ENCODE results near the gene NCOR2. TPM values are rescaled to one million over a fixed set of nuclear protein-coding genes. Genes with fewer than 3 reads are reported as not detected.

NCOR2 gene
- total RNA-seq, 4 donors from 2014 or later, result 111 to 264 (median 187) TPM

DNA sequence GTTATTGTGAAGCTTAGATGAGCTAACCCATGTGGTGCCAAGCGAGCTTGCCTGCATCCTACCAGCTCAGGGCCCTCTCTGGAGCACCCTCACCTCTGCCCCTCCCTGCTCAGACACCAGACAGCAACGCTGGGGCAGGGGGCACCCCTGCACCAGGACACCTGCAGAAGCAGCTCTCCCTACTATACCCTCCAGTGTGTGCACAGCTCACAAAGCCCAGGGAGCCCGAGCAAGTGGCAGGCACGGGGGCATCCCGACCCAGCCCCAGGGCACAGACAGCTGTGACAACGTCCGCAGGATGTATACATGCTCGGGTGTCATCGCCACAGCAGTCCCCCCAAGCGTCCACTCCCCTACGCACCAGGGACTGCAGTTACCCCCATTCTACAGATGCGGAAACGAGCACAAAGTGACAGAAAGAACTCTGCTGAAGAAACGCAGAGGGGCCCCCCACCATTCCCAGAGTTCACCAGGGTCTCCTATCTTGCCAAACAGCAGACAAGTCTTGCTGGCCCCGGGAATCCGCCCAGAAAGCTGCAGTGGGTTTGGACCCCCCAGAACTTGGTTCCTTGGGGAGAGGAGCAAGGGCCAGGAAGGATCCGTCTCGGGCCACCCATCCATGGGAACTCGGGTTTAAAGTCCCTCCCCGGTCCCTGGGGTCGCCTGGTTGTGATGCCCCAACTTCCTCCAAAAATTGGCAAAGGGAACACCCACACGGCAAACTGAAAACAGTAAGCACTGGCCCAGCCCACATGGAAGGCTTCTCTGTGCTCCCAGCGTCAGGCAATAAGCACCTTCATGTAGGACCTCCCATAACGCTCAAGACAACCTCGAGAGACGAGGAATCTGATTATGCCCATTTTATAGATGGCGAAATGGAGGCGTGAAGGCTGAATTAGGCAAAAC lies 12.0 kb downstream of the NCOR2 start:
- 67% methylated on average over 11 of the region's 28 CpGs for WGBS
- no peak overlapping the region for H3K27ac ChIP-seq
- H3K36me3 ChIP-seq, result no peaks in the 10 kb centered on the region
- no peak for TF ChIP-seq POLR2AphosphoS5 (IDR thresholded peaks at IDR 0.05)
- TF ChIP-seq, protein P1, sequence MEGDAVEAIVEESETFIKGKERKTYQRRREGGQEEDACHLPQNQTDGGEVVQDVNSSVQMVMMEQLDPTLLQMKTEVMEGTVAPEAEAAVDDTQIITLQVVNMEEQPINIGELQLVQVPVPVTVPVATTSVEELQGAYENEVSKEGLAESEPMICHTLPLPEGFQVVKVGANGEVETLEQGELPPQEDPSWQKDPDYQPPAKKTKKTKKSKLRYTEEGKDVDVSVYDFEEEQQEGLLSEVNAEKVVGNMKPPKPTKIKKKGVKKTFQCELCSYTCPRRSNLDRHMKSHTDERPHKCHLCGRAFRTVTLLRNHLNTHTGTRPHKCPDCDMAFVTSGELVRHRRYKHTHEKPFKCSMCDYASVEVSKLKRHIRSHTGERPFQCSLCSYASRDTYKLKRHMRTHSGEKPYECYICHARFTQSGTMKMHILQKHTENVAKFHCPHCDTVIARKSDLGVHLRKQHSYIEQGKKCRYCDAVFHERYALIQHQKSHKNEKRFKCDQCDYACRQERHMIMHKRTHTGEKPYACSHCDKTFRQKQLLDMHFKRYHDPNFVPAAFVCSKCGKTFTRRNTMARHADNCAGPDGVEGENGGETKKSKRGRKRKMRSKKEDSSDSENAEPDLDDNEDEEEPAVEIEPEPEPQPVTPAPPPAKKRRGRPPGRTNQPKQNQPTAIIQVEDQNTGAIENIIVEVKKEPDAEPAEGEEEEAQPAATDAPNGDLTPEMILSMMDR (IDR thresholded peaks at IDR 0.05), result no peak
- no peak for TF ChIP-seq POLR2A (IDR thresholded peaks at IDR 0.05)
- no peak for TF ChIP-seq EP300 (IDR thresholded peaks at IDR 0.05)
- DNase-seq (ENCODE audit: low spot score in 2 of 2), result peak in 1 of 2 donors; percentile 61
- H3K27me3 ChIP-seq, result no peaks in the 10 kb centered on the region
- H3K4me1 ChIP-seq, result peaks cover 50% of the 10 kb centered on the region
- no peaks in the 10 kb centered on the region for H3K9me3 ChIP-seq
- no peak overlapping the region for H3K4me3 ChIP-seq

- Histone ChIP-seq H3K27ac (no peak overlapping the region), H3K4me3 (no peak overlapping the region), H3K4me1 (peaks cover 59% of the 10 kb centered on the region), H3K9me3 (no peaks in the 10 kb centered on the region), H3K27me3 (no peaks in the 10 kb centered on the region), H3K36me3 (no peaks in the 10 kb centered on the region)
- 67% methylated on average over 12 of the region's 26 CpGs for WGBS
- no peak for DNase-seq (ENCODE audit: low spot score in 2 of 2)
- TF ChIP-seq, protein P1 (IDR thresholded peaks at IDR 0.05), result no peak
- TF ChIP-seq EP300 (IDR thresholded peaks at IDR 0.05) (no peak), POLR2A (IDR thresholded peaks at IDR 0.05) (no peak), POLR2AphosphoS5 (IDR thresholded peaks at IDR 0.05) (no peak)
These were observed 12.9 kb downstream of the NCOR2 start for GRCh38 chr12:124554429-124555029.

GRCh38 chr12:124553862-124554428 lies 13.5 kb downstream of the NCOR2 start:
- 80% methylated on average over 18 of the region's 18 CpGs for WGBS
- Histone ChIP-seq H3K9me3 (no peaks in the 10 kb centered on the region), H3K27ac (no peak overlapping the region)

GRCh38 chr12:124551268-124552144 lies 15.9 kb downstream of the NCOR2 start:
- Histone ChIP-seq H3K27ac (peak overlapping the region; percentile 79), H3K36me3 (no peaks in the 10 kb centered on the region), H3K4me1 (peaks cover 73% of the 10 kb centered on the region), H3K27me3 (no peaks in the 10 kb centered on the region), H3K4me3 (no peak overlapping the region), H3K9me3 (no peaks in the 10 kb centered on the region)
- DNase-seq (ENCODE audit: low spot score in 2 of 2), result peak in 1 of 2 donors; percentile 79
- no peak for TF ChIP-seq POLR2AphosphoS5 (IDR thresholded peaks at IDR 0.05)
- TF ChIP-seq POLR2A (IDR thresholded peaks at IDR 0.05), result no peak
- TF ChIP-seq, protein P1 (IDR thresholded peaks at IDR 0.05), result no peak
- TF ChIP-seq EP300 (IDR thresholded peaks at IDR 0.05), result no peak
- WGBS, result 14% methylated on average over 23 of the region's 25 CpGs

More at GRCh38 chr12:124553862-124554428, 13.5 kb downstream of the NCOR2 start:
- Histone ChIP-seq H3K27me3 (no peaks in the 10 kb centered on the region), H3K36me3 (no peaks in the 10 kb centered on the region), H3K4me1 (peaks cover 65% of the 10 kb centered on the region), H3K4me3 (no peak overlapping the region)
- DNase-seq (ENCODE audit: low spot score in 2 of 2), result no peak
- TF ChIP-seq EP300 (IDR thresholded peaks at IDR 0.05) (no peak), POLR2A (IDR thresholded peaks at IDR 0.05) (no peak), POLR2AphosphoS5 (IDR thresholded peaks at IDR 0.05) (no peak)
- TF ChIP-seq, protein P1 (IDR thresholded peaks at IDR 0.05), result no peak

All from suprapubic skin (tissue), 4 donors.